Renal cortical epithelial cell (primary cell): ENCODE results near the gene CCDC97. TPM values are rescaled to one million over a fixed set of nuclear protein-coding genes. Genes with fewer than 3 reads are reported as not detected.
"Not testable (repeated sequence)": the region's sequence is repeated elsewhere in the genome, so short reads cannot be mapped to it uniquely, and the experiment has no call there.

Source experiments
- DNase-seq: peaks from one replicate; pipeline ENCODE4 v3.0.0-alpha.2; 2011; ENCODE audit warnings: low read depth
- total RNA-seq: library from RNA; depleted of rRNA; stranded (reverse); fragments of >200 nt; gene quantifications from 2 replicates; pipeline ENCODE4 v1.2.3, GENCODE V29; 2014

Gene CCDC97
- total RNA-seq, 1 donor from 2014 or later = 15.0 TPM

GRCh38 chr19:41364524-41365391 is 54.8 kb downstream of the CCDC97 start:
- DNase-seq = no peak

- no peak for DNase-seq
Measured at GRCh38 chr19:41366089-41366488, 56.1 kb downstream of the CCDC97 start.

GRCh38 chr19:41367848-41368301 is 57.9 kb downstream of the CCDC97 start:
- peak; percentile 96 for DNase-seq

- DNase-seq = no peak
Measured at GRCh38 chr19:41369769-41370168, 59.8 kb downstream of the CCDC97 start.

GRCh38 chr19:41371119-41371518 is 61.1 kb downstream of the CCDC97 start:
- not testable (repeated sequence) for DNase-seq

- no peak for DNase-seq
Measured at GRCh38 chr19:41371541-41371940, 61.6 kb downstream of the CCDC97 start.

GRCh38 chr19:41372501-41372900 is 62.5 kb downstream of the CCDC97 start:
- no peak for DNase-seq

GRCh38 chr19:41373993-41374392 is 64.0 kb downstream of the CCDC97 start:
- DNase-seq = peak; percentile 46

Other genes starting within 250 kb of the CCDC97 start
- gene CYP2A13, start 221.7 kb upstream of the CCDC97 start, total RNA-seq = not detected in 2 replicates
- not detected in 2 replicates for gene CYP2F1, start 195.7 kb upstream of the CCDC97 start, total RNA-seq
- 2.2 and 3.1 TPM in 2 replicates for gene CYP2S1, start 117.0 kb upstream of the CCDC97 start, total RNA-seq
- 151 and 220 TPM in 2 replicates for gene AXL, start 90.9 kb upstream of the CCDC97 start, total RNA-seq
- gene HNRNPUL1, start 45.8 kb upstream of the CCDC97 start, total RNA-seq = 68.1 and 131 TPM in 2 replicates
- gene TGFB1, start 43.8 kb downstream of the CCDC97 start, total RNA-seq = 4.9 and 44.8 TPM in 2 replicates
- 7.4 and 10.1 TPM in 2 replicates for gene B9D2, start 54.0 kb downstream of the CCDC97 start, total RNA-seq
- gene TMEM91, start 66.4 kb downstream of the CCDC97 start, total RNA-seq = 3.0 and 9.0 TPM in 2 replicates
- gene EXOSC5, start 87.2 kb downstream of the CCDC97 start, total RNA-seq = 5.2 and 8.2 TPM in 2 replicates
- 35.9 and 73.1 TPM in 2 replicates for gene BCKDHA, start 87.6 kb downstream of the CCDC97 start, total RNA-seq
- 0.87 and 2.1 TPM in 2 replicates for gene B3GNT8, start 117.2 kb downstream of the CCDC97 start, total RNA-seq
- 39.8 and 58.4 TPM in 2 replicates for gene DMAC2, start 129.7 kb downstream of the CCDC97 start, total RNA-seq
- not detected in 2 replicates for gene ERICH4, start 133.0 kb downstream of the CCDC97 start, total RNA-seq